ENCODE results near the gene NT5C2.

Gene NT5C2

GRCh38 chr10:103040418-103040817 lies 152.7 kb downstream of the NT5C2 start:
- no peak for DNase-seq (ENCODE audit: extremely low spot score)
- no peak for TF ChIP-seq CTCF (IDR thresholded peaks at IDR 0.05; ENCODE audit: control extremely low read depth, extremely low read depth, low read depth, missing control alignments)
- POLR2A ChIA-PET: no interaction called here
- CTCF ChIA-PET: interaction anchor here (1.3 to 1.8 kb wide), 3 partner anchors 12 to 123 kb away, joined by 3 to 5 read pairs (median 4); partner anchors contain the start of gene CNNM2

- no peak for DNase-seq (ENCODE audit: extremely low spot score)
- no peak for TF ChIP-seq CTCF (IDR thresholded peaks at IDR 0.05; ENCODE audit: control extremely low read depth, extremely low read depth, low read depth, missing control alignments)
- POLR2A ChIA-PET: no interaction called here
- CTCF ChIA-PET: no interaction called here
These were observed 154.5 kb downstream of the NT5C2 start for GRCh38 chr10:103038570-103038969.

Data from GM10248 (cell line).